A549 treated with Mapracorat at 1 μM for 4 hours (cell line): Measurements from ENCODE around the gene ELSPBP1. TPM values are rescaled to one million over a fixed set of nuclear protein-coding genes. Genes with fewer than 3 reads are reported as not detected.

Experiments
- total RNA-seq: library from RNA; stranded (reverse); fragments of 200-300 nt; extraction: Qiagen RNA extraction; gene quantifications from 5 replicates; pipeline ENCODE4 v1.2.3, GENCODE V29; 2022

Gene ELSPBP1
- not detected in 5 replicates for total RNA-seq

DNA sequence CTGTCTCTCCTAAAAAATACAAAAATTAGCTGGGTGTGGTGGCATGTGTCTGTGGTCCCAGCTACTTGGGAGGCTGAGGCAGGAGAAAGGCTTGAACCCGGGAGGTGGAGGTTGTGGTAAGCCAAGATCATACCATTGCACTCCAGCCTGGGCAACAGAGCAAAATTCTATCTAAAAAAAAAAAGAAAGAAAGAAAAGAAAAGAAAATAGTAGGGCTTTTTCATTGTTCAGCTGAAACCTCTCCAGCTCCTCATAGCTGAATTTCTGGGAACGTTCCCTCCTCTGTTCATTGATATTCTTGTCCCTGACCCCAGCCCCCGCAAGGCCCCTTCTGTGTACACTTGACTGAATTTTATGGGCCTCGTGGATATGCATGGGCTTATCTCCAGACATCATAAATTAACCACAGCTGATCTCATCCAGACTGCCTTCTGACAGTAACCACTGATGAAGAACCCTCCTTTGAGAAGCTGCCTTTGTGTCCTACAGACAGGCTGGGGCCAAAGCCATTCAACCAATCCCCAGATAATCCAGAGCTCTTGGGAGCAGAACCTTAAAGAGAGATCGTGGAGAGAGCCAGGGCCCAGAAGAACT lies at the start of gene ELSPBP1:
TSS of gene ELSPBP1 (plus strand) at position 424 of the 594 bp plus-strand sequence. CDS start 14,036 bp downstream, outside the sequence.

DNA sequence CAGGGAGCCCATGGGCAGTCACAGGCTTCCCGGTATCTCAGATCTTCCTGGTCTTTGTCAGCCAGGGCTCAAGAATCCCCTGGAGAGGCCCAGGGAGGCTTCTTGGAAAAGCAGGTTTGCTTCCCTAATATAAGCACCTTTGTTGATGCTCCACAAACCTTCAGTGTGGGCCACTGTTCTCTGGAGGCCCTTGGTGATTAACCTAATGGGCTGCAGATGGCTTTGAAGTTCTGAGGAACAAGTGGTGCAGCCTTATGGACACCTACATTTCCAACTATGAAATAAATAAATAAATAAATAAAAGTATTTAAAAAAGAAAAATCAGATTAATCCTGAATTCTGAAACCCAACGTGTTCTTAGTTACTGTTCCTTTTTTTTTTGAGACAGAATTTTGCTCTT lies 2.4 kb upstream of the ELSPBP1 start, which contains the start of gene BSPH1:
TSS of gene BSPH1 (minus strand) at position 101 of the 400 bp plus-strand sequence. CDS start at position 12, 89 bp downstream.

DNA sequence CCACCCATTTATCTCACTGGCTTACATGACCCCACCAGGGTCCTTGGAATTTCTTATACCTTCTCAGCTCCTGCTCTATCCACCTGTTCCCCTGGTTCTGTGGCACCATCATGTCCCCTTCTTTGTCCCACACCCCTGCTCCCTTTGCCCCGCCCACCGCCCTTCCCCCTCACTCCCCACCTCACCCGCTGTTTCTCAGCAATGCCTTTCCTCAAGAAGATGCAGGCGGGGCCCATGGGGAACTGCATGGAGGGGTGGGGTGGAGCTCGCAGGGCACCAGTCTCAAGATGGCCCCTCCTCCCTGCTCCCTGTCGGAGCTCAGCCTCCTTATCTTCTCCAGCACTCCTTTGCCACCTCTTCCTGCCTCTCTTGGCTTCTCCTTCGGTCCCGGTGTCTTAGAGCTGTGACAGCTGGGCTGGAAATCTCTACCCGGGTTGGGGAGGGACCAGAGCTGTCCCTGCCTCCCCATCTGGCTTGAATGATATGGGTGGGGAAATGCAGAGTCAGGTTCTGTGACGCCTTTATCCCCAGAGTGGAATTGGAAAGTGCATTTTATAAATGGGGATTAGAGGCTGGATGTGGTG lies 49.3 kb downstream of the ELSPBP1 start, which contains the start of gene CABP5:
TSS of gene CABP5 (minus strand) at position 405 of the 584 bp plus-strand sequence. CDS start at position 248, 157 bp downstream.

Other genes starting within 250 kb of the ELSPBP1 start
- 236 to 287 TPM (median 257 TPM) in 5 replicates for gene NOP53, start 249.1 kb upstream of the ELSPBP1 start, total RNA-seq
- 97.2 to 170 TPM (median 159 TPM) in 5 replicates for gene SELENOW, start 215.9 kb upstream of the ELSPBP1 start, total RNA-seq
- gene TPRX1, start 190.1 kb upstream of the ELSPBP1 start, total RNA-seq, result not detected in 5 replicates
- not detected in 5 replicates for gene CRX, start 172.7 kb upstream of the ELSPBP1 start, total RNA-seq
- gene TPRX2, start 135.4 kb upstream of the ELSPBP1 start, total RNA-seq, result not detected in 5 replicates
- not detected in 5 replicates for gene SULT2A1, start 108.3 kb upstream of the ELSPBP1 start, total RNA-seq
- not detected in 5 replicates for gene BSPH1, start 2.5 kb upstream of the ELSPBP1 start, total RNA-seq
- not detected in 5 replicates for gene CABP5, start 49.4 kb downstream of the ELSPBP1 start, total RNA-seq
- gene PLA2G4C, start 116.2 kb downstream of the ELSPBP1 start, total RNA-seq, result 8.5 to 17.1 TPM (median 9.7 TPM) in 5 replicates
- 58.9 to 76.8 TPM (median 62.7 TPM) in 5 replicates for gene LIG1, start 175.7 kb downstream of the ELSPBP1 start, total RNA-seq
- gene ZSWIM9, start 176.0 kb downstream of the ELSPBP1 start, total RNA-seq, result 4.9 to 7.0 TPM (median 7.0 TPM) in 5 replicates